ENCODE measurements around the gene MXRA8. TPM values are rescaled to one million over a fixed set of nuclear protein-coding genes. Genes with fewer than 3 reads are reported as not detected.

Gene MXRA8
- total and polyA plus RNA-seq, 9 of the 15 experiments (the other 6 are each of a cell fraction or from before 2014, with no cell fraction given): 0.66 to 11.3 (median 6.3) TPM

- TF ChIP-seq PBX2 (CRISPR knock-in tag; IDR thresholded peaks at IDR 0.05; ENCODE audit: low read depth): no peak
- no peak for TF ChIP-seq PBX2 (tag; conservative IDR thresholded peaks at IDR 0.05; ENCODE audit: low read depth)
- no peak for TF ChIP-seq ZBTB33 (CRISPR knock-in tag; IDR thresholded peaks at IDR 0.05)
- TF ChIP-seq ZNF239 (CRISPR knock-in tag; IDR thresholded peaks at IDR 0.05): no peak
- no peak for TF ChIP-seq RBM22 (IDR thresholded peaks at IDR 0.05; ENCODE audit: low read depth, low read length, poor library complexity, severe bottlenecking)
- no peak for TF ChIP-seq SETDB1 (IDR thresholded peaks at IDR 0.05; ENCODE audit: low read length)
- no peak for TF ChIP-seq PML (IDR thresholded peaks at IDR 0.05; ENCODE audit: low read length)
- TF ChIP-seq ZNF778 (CRISPR knock-in tag; IDR thresholded peaks at IDR 0.05): no peak
- no peak for TF ChIP-seq PCBP1 (IDR thresholded peaks at IDR 0.05; ENCODE audit: low read depth, low read length, poor library complexity, severe bottlenecking)
- no peak; the same call in 1 of the 2 replicates for TF ChIP-seq HDGF (IDR thresholded peaks at IDR 0.05)
- peak; percentile 5; the same call in 1 of the 2 replicates for TF ChIP-seq ZFX (CRISPR knock-in tag; IDR thresholded peaks at IDR 0.05)
- peak; percentile 87 for TF ChIP-seq JUN (IDR thresholded peaks at IDR 0.05; ENCODE audit: borderline replicate concordance, low read depth, low read length)
- TF ChIP-seq JUN (CRISPR knock-in tag; IDR thresholded peaks at IDR 0.05; ENCODE audit: borderline replicate concordance): no peak
- TF ChIP-seq SPI1 (IDR thresholded peaks at IDR 0.05; ENCODE audit: borderline replicate concordance, low read depth, low read length): no peak
- no peak for TF ChIP-seq TCF7L2 (IDR thresholded peaks at IDR 0.05; ENCODE audit: low read depth, low read length)
- TF ChIP-seq ZNF253 (CRISPR knock-in tag; conservative IDR thresholded peaks at IDR 0.05): no peak
- TF ChIP-seq MTA3 (IDR thresholded peaks at IDR 0.05; ENCODE audit: borderline replicate concordance): no peak
- TF ChIP-seq BCLAF1 (IDR thresholded peaks at IDR 0.05; ENCODE audit: borderline replicate concordance in 1 of 2, control insufficient read depth in 1 of 2, low read depth in 2 of 2, low read length in 1 of 2): no peak
- TF ChIP-seq TCF7 (IDR thresholded peaks at IDR 0.05; ENCODE audit: borderline replicate concordance): no peak
- TF ChIP-seq POLR2AphosphoS5 (IDR thresholded peaks at IDR 0.05; ENCODE audit: control insufficient read depth, insufficient read depth, low read depth, low read length): peak; percentile 34; the same call in 1 of the 2 replicates
- peak; percentile 26; the same call in 1 of the 2 replicates for TF ChIP-seq NFE2 (IDR thresholded peaks at IDR 0.05; ENCODE audit: low read depth)
- 0 out of 2 replicates have a peak, but pooled peaks have one; percentile 4 for TF ChIP-seq SMAD4 (CRISPR knock-in tag; conservative IDR thresholded peaks at IDR 0.05)
Measured at GRCh38 chr1:1318131-1318652, 40.2 kb downstream of the MXRA8 start (continued).
